Natural killer cell (primary cell): Measurements from ENCODE around the gene OTP. TPM values are rescaled to one million over a fixed set of nuclear protein-coding genes. Genes with fewer than 3 reads are reported as not detected.
A peak's percentile ranks its signal among the peaks of the same experiment; 100 is the strongest.
"Not testable (repeated sequence)": the region's sequence is repeated elsewhere in the genome, so short reads cannot be mapped to it uniquely, and the experiment has no call there.

Experiments used
- ATAC-seq, 3 donors: fragments of 150-1000 bp in 2 of 3; fragments of 200-7000 bp in 1 of 3; cut with Tn5 transposase; 1 replicate in 1 of 3; 2 replicates in 2 of 3; pipeline ENCODE4 v1.10.0; 2021; ENCODE audit warnings: mild to moderate bottlenecking in 2 of 3, moderate library complexity in 2 of 3
- DNase-seq, 2 donors: peaks; one replicate each; pipeline versions ENCODE4 v3.0.0 to v3.0.0-alpha.2; 2013 to 2021; ENCODE audit warnings: mixed read lengths in 1 of 2
- H3K27ac ChIP-seq: one replicate; pipeline ENCODE4 v1.5.1; 2013; ENCODE audit warnings: mild to moderate bottlenecking, low read length
- H3K27me3 ChIP-seq: one replicate; pipeline ENCODE4 v1.6.1; 2013; ENCODE audit warnings: low read length; ENCODE audit not compliant: control insufficient read depth, insufficient read depth
- H3K36me3 ChIP-seq: one replicate; pipeline ENCODE4 v1.6.1; 2013; ENCODE audit warnings: low read length; ENCODE audit not compliant: control insufficient read depth, insufficient read depth
- H3K4me1 ChIP-seq: one replicate; pipeline ENCODE4 v1.6.1; 2013; ENCODE audit warnings: low read length; ENCODE audit not compliant: control insufficient read depth, insufficient read depth
- H3K4me3 ChIP-seq: one replicate; pipeline ENCODE4 v1.5.1; 2013; ENCODE audit warnings: low read length
- H3K9me3 ChIP-seq: one replicate; pipeline ENCODE4 v1.6.1; 2013; ENCODE audit warnings: low read length; ENCODE audit not compliant: control insufficient read depth, insufficient read depth
- H3K27ac Mint-ChIP-seq, 2 donors: one replicate each; pipeline ENCODE4 v1.8.0; 2022; ENCODE audit warnings: mild to moderate bottlenecking in 2 of 2, mixed read lengths in 2 of 2, moderate library complexity in 1 of 2
- H3K27me3 Mint-ChIP-seq, 2 donors: one replicate each; pipeline ENCODE4 v1.8.0; 2022; ENCODE audit warnings: low read depth in 2 of 2, mixed read lengths in 2 of 2
- H3K36me3 Mint-ChIP-seq: one replicate; pipeline ENCODE4 v1.8.0; 2022; ENCODE audit warnings: mixed read lengths
- H3K4me1 Mint-ChIP-seq, 2 donors: one replicate each; pipeline ENCODE4 v1.8.0; 2022; ENCODE audit warnings: mixed read lengths in 2 of 2
- H3K4me3 Mint-ChIP-seq: one replicate; pipeline ENCODE4 v1.8.0; 2022; ENCODE audit warnings: mild to moderate bottlenecking, moderate library complexity, mixed read lengths
- H3K9me3 Mint-ChIP-seq, 2 donors: one replicate each; pipeline ENCODE4 v1.8.0; 2022; ENCODE audit warnings: mixed read lengths in 2 of 2
- CTCF ChIP-seq: fragments of 200-600 bp; IDR thresholded peaks from one replicate; pipeline ENCODE4 v1.8.0; 2022; ENCODE audit warnings: antibody characterized with exemption
- WGBS: methylation state at CpG from one replicate; pipeline ENCODE4 v1.1.7; 2013; ENCODE audit warnings: missing lambda C conversion rate; ENCODE audit not compliant: insufficient coverage; 5-methylcytosine and 5-hydroxymethylcytosine counted together
- intact Hi-C: fragments of 100-400 bp; cut with micrococcal nuclease; formaldehyde crosslinking; loops from one replicate; pipeline ENCODE4 v1.14.2; 2022
- total RNA-seq, 4 donors: library from RNA; stranded (reverse); fragments of 120-200 nt in 1 of 4; gene quantifications; one replicate each; pipeline versions ENCODE4 v1.2.3 to v1.2.4, GENCODE V29; 2013 to 2022

Gene OTP
- total RNA-seq, 3 donors from 2014 or later (not counting 1 experiment from before 2014, with no cell fraction given), result not detected

- Histone ChIP-seq H3K27ac (no peak overlapping the region), H3K36me3 (no peaks in the 10 kb centered on the region), H3K4me3 (no peak overlapping the region), H3K27me3 (peaks cover 7% of the 10 kb centered on the region), H3K9me3 (no peaks in the 10 kb centered on the region), H3K4me1 (no peaks in the 10 kb centered on the region)
- H3K27ac Mint-ChIP-seq, result no peak overlapping the region
- no peak overlapping the region for H3K4me3 Mint-ChIP-seq
- ATAC-seq (no peak), DNase-seq (peak in 1 of 2 donors; percentile 9)
- TF ChIP-seq CTCF, result no peak
- no peaks in the 10 kb centered on the region for H3K9me3 Mint-ChIP-seq
- H3K4me1 Mint-ChIP-seq, result no peaks in the 10 kb centered on the region
- H3K27me3 Mint-ChIP-seq, result peaks cover 34 to 47% of the 10 kb centered on the region in 2 donors
- H3K36me3 Mint-ChIP-seq, result no peaks in the 10 kb centered on the region
- WGBS, result 30% methylated on average over 3 of the region's 4 CpGs
- intact Hi-C loops, result no loop called here
Measured at GRCh38 chr5:77620405-77620804, 18.1 kb downstream of the OTP start.

- Histone ChIP-seq H3K27me3 (peaks cover 7% of the 10 kb centered on the region), H3K4me1 (no peaks in the 10 kb centered on the region), H3K27ac (no peak overlapping the region), H3K9me3 (no peaks in the 10 kb centered on the region), H3K36me3 (no peaks in the 10 kb centered on the region), H3K4me3 (no peak overlapping the region)
- no peak for TF ChIP-seq CTCF
- intact Hi-C loops, result no loop called here
- no peak overlapping the region for H3K4me3 Mint-ChIP-seq
- 82% methylated on average over 2 of the region's 2 CpGs for WGBS
- H3K4me1 Mint-ChIP-seq, result no peaks in the 10 kb centered on the region
- peaks cover 3% of the 10 kb centered on the region in 2 donors for H3K9me3 Mint-ChIP-seq
- no peak overlapping the region for H3K27ac Mint-ChIP-seq
- peaks cover 23 to 26% of the 10 kb centered on the region in 2 donors for H3K27me3 Mint-ChIP-seq
- DNase-seq, result no peak
- H3K36me3 Mint-ChIP-seq, result no peaks in the 10 kb centered on the region
- no peak for ATAC-seq
Measured at GRCh38 chr5:77616920-77617319, 21.6 kb downstream of the OTP start.

GRCh38 chr5:77608927-77609326 lies 29.6 kb downstream of the OTP start:
- WGBS, result 96% methylated on average over 14 of the region's 15 CpGs
- H3K9me3 Mint-ChIP-seq, H3K27ac Mint-ChIP-seq, H3K27ac ChIP-seq, H3K4me1 Mint-ChIP-seq, H3K4me3 ChIP-seq, H3K4me3 Mint-ChIP-seq, H3K36me3 Mint-ChIP-seq, DNase-seq, H3K4me1 ChIP-seq, H3K27me3 ChIP-seq, ATAC-seq, intact Hi-C loops, H3K9me3 ChIP-seq, H3K36me3 ChIP-seq: not testable (repeated sequence)
- H3K27me3 Mint-ChIP-seq, result peaks cover 21 to 33% of the 10 kb centered on the region in 2 donors

GRCh38 chr5:77607324-77607723 lies 31.2 kb downstream of the OTP start:
- no peak overlapping the region for H3K27ac Mint-ChIP-seq
- DNase-seq (no peak), ATAC-seq (no peak)
- H3K4me3 Mint-ChIP-seq, result no peak overlapping the region
- no peaks in the 10 kb centered on the region for H3K36me3 ChIP-seq
- H3K9me3 ChIP-seq, result no peaks in the 10 kb centered on the region
- WGBS, result 67% methylated on average over 1 of the region's 1 CpG
- peaks cover 0 to 7% of the 10 kb centered on the region in 2 donors for H3K9me3 Mint-ChIP-seq
- intact Hi-C loops, result no loop called here
- no peak overlapping the region for H3K27ac ChIP-seq
- TF ChIP-seq CTCF, result no peak
- no peaks in the 10 kb centered on the region for H3K36me3 Mint-ChIP-seq
- peaks cover 3% of the 10 kb centered on the region for H3K27me3 ChIP-seq
- H3K4me1 ChIP-seq, result no peaks in the 10 kb centered on the region
- H3K4me1 Mint-ChIP-seq, result no peaks in the 10 kb centered on the region
- H3K27me3 Mint-ChIP-seq, result peaks cover 21 to 40% of the 10 kb centered on the region in 2 donors
- no peak overlapping the region for H3K4me3 ChIP-seq
